ENCODE data around the gene STAT4.

DNA sequence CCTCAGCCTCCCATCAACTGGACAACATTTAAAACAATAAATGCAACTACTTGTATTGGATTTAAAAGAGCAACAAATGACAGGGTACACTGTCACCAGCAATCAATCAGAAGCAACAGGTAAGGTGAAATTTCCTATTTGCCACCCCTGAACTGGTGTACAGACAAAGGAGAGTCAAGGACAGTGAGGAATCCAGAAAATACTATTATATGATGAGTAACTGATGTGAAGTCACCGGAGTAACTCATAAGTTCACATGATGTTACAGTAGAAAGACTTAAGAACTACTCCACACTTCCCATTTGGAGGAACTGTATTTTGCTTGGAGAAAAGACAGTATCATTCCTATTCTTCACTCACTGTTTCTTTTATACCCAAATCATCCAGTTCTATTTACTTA lies 132.7 kb downstream of the STAT4 start:
- TF ChIP-seq CTCF (IDR thresholded peaks at IDR 0.05) (no peak), POLR2A (IDR thresholded peaks at IDR 0.05) (no peak)

Data from heart left ventricle (tissue), 13 donors.